ENCODE measurements around the gene OPN5. TPM values are rescaled to one million over a fixed set of nuclear protein-coding genes. Genes with fewer than 3 reads are reported as not detected.

OPN5 gene
- total and polyA plus RNA-seq, 2 donors (not counting 3 experiments of a cell fraction or from before 2014, with no cell fraction given) = not detected

DNA sequence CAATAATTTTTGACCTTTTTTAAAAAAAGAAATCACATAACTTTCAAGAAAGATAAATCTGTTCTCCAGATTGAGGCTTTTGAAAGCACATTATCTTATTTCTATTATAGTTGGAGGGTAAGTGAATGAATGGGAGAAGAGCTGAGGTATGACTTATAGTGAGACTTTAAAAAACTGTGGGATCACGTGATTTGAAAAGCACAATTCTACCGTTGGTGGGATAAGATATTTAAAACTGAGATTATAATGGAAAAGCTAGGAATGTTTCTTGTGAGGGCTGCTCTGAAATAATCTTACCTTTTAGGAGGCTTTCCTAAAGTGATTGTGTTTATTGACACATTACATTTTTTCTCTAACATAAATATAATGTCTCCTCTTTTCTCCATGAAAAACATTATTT lies 9.5 kb upstream of the OPN5 start:
- H2AFZ ChIP-seq (ENCODE audit: low read depth, low read length) = no peak overlapping the region
- TF ChIP-seq POLR2AphosphoS5 (IDR thresholded peaks at IDR 0.05; ENCODE audit: insufficient read depth, low read depth, low read length) = no peak
- TF ChIP-seq JUN (IDR thresholded peaks at IDR 0.05; ENCODE audit: borderline replicate concordance, insufficient read depth, insufficient read length, low read depth) = no peak
- TF ChIP-seq FOS (IDR thresholded peaks at IDR 0.05; ENCODE audit: borderline replicate concordance, insufficient read depth, low read length) = no peak
- TF ChIP-seq, protein P1, sequence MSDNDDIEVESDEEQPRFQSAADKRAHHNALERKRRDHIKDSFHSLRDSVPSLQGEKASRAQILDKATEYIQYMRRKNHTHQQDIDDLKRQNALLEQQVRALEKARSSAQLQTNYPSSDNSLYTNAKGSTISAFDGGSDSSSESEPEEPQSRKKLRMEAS (IDR thresholded peaks at IDR 0.05; ENCODE audit: insufficient read depth, insufficient read length) = no peak
- no peak for TF ChIP-seq EZH2 (IDR thresholded peaks at IDR 0.05; ENCODE audit: borderline replicate concordance, low read depth, low read length, severe bottlenecking)
- TF ChIP-seq, protein P2, sequence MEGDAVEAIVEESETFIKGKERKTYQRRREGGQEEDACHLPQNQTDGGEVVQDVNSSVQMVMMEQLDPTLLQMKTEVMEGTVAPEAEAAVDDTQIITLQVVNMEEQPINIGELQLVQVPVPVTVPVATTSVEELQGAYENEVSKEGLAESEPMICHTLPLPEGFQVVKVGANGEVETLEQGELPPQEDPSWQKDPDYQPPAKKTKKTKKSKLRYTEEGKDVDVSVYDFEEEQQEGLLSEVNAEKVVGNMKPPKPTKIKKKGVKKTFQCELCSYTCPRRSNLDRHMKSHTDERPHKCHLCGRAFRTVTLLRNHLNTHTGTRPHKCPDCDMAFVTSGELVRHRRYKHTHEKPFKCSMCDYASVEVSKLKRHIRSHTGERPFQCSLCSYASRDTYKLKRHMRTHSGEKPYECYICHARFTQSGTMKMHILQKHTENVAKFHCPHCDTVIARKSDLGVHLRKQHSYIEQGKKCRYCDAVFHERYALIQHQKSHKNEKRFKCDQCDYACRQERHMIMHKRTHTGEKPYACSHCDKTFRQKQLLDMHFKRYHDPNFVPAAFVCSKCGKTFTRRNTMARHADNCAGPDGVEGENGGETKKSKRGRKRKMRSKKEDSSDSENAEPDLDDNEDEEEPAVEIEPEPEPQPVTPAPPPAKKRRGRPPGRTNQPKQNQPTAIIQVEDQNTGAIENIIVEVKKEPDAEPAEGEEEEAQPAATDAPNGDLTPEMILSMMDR (IDR thresholded peaks at IDR 0.05; ENCODE audit: extremely low read depth in 1 of 2, insufficient read depth in 1 of 2, low read depth in 1 of 2, low read length in 2 of 2) = no peak
- TF ChIP-seq GATA2 (IDR thresholded peaks at IDR 0.05; ENCODE audit: insufficient read depth, insufficient read length, low read depth, low read length) = no peak
- TF ChIP-seq POLR2A (IDR thresholded peaks at IDR 0.05; ENCODE audit: low read depth, low read length) = no peak
- no peak for TF ChIP-seq MYC (IDR thresholded peaks at IDR 0.05; ENCODE audit: low read depth, low read length)
- DNase-seq (ENCODE audit: low read depth, low spot score) (no peak), FAIRE-seq (no peak)
- intact Hi-C loops (cut with micrococcal nuclease) (no loop called here), dilution Hi-C loops (cut with MboI; ENCODE audit: extremely low pct_ligation_motif_present, low sequenced_read_pairs) (no loop called here)
- no peak overlapping the region for H3K4me2 ChIP-seq (ENCODE audit: insufficient read depth, low read length)
- no peaks in the 10 kb centered on the region for H3K27me3 ChIP-seq (ENCODE audit: control insufficient read depth in 2 of 2, insufficient read depth in 2 of 2, low read length in 2 of 2)
- H3K9ac ChIP-seq (replicated peaks; ENCODE audit: extremely low read depth, insufficient read depth, low read length) = no peak overlapping the region
- no peaks in the 10 kb centered on the region for H3K4me1 ChIP-seq (ENCODE audit: control insufficient read depth, extremely low read depth, insufficient read depth, low read length)
- H3K9me3 ChIP-seq (replicated peaks; ENCODE audit: control insufficient read depth, insufficient read depth, low read length) = no peaks in the 10 kb centered on the region
- no peaks in the 10 kb centered on the region for H3K79me2 ChIP-seq (ENCODE audit: control insufficient read depth, insufficient read depth, low read length)
- H3K9me1 ChIP-seq (replicated peaks; ENCODE audit: control insufficient read depth, extremely low read depth, insufficient read depth, low read length) = no peaks in the 10 kb centered on the region
- no peaks in the 10 kb centered on the region for H3K36me3 ChIP-seq (ENCODE audit: control insufficient read depth in 2 of 2, extremely low read depth in 1 of 2, insufficient read depth in 2 of 2, low read length in 2 of 2)
- no peak overlapping the region for H3K27ac ChIP-seq (ENCODE audit: insufficient read depth, low read depth, low read length)
- POLR2A ChIA-PET = no interaction called here
- CTCF ChIA-PET = interaction anchor here (0.8 to 2.9 kb wide), 4 partner anchors 8 to 358 kb away, joined by 3 to 14 read pairs (median 4); no protein-coding TSS in a partner anchor
- no TSS peak for BruUV-seq (replicated peaks)
- H4K20me1 ChIP-seq (replicated peaks; ENCODE audit: control insufficient read depth, extremely low read depth, insufficient read depth, low read length) = no peaks in the 10 kb centered on the region
- no peak overlapping the region for H3K4me3 ChIP-seq (replicated peaks in 1 of 3; ENCODE audit: insufficient read depth in 1 of 3, low read depth in 1 of 3, low read length in 3 of 3)

Measured in endothelial cell of umbilical vein (primary cell).